Kidney (tissue), 14 donors: ENCODE measurements around the gene UBE2L5. TPM values are rescaled to one million over a fixed set of nuclear protein-coding genes. Genes with fewer than 3 reads are reported as not detected.

Experiments
- DNase-seq, 5 donors: peaks; one replicate each; pipeline ENCODE4 v3.0.0-alpha.2; 2013 to 2020
- FAIRE-seq: peaks from 2 replicates; lab custom pipeline; 2012; peaks lifted over from hg19 to GRCh38; lab: Jason Lieb, UNC
- H3K27ac ChIP-seq, 2 donors: one replicate each; pipeline ENCODE4 v1.7.0; 2013; ENCODE audit warnings: low read depth in 2 of 2, low read length in 2 of 2, inconsistent platforms in 1 of 2
- H3K27me3 ChIP-seq: one replicate; pipeline ENCODE4 v1.7.1; 2013; ENCODE audit warnings: low read length, inconsistent platforms; ENCODE audit not compliant: control insufficient read depth, insufficient read depth
- H3K36me3 ChIP-seq, 3 donors: one replicate each; pipeline versions ENCODE4 v1.7.0 to v1.7.1; 2013; ENCODE audit warnings: low read length in 3 of 3, control low read depth in 1 of 3, inconsistent platforms in 1 of 3; ENCODE audit not compliant: insufficient read depth in 3 of 3, control insufficient read depth in 2 of 3
- H3K4me1 ChIP-seq, 3 donors: one replicate each; pipeline versions ENCODE4 v1.7.0 to v1.7.1; 2013; ENCODE audit warnings: low read length in 3 of 3, inconsistent platforms in 1 of 3, low read depth in 1 of 3; ENCODE audit not compliant: control insufficient read depth in 2 of 3, insufficient read depth in 2 of 3
- H3K4me3 ChIP-seq, 3 donors: one replicate each; pipeline versions ENCODE4 v1.7.0 to v1.8.1; 2013; ENCODE audit warnings: low read length in 3 of 3, control low read depth in 1 of 3, inconsistent platforms in 1 of 3
- H3K9ac ChIP-seq, 3 donors: one replicate each; pipeline versions ENCODE4 v1.7.0 to v1.7.1; 2013; ENCODE audit warnings: low read length in 3 of 3, control low read depth in 1 of 3, inconsistent platforms in 1 of 3
- H3K9me3 ChIP-seq, 3 donors: one replicate each; pipeline versions ENCODE4 v1.7.0 to v1.7.1; 2013; ENCODE audit warnings: low read length in 3 of 3, control low read depth in 1 of 3, inconsistent platforms in 1 of 3; ENCODE audit not compliant: control insufficient read depth in 2 of 3, insufficient read depth in 1 of 3
- CTCF ChIP-seq: IDR thresholded peaks from 3 replicates; pipeline ENCODE4 v1.5.1; 2012; ENCODE audit warnings: mild to moderate bottlenecking, moderate library complexity, borderline replicate concordance; ENCODE audit not compliant: insufficient read depth; ENCODE audit errors: extremely low read depth
- intact Hi-C: fragments of 100-400 bp; cut with DNase I; formaldehyde crosslinking; loops from one replicate; pipeline ENCODE4 v1.11.1; 2022
- polyA plus RNA-seq: library from polyadenylated mRNA; stranded (reverse); fragments of 350-450 nt; fragmentation: Illumina TruSeq; extraction: RNeasy Lipid Tissue Mini Kit (QIAGEN cat#74804); gene quantifications from one replicate; pipeline ENCODE4 v1.2.3, GENCODE V29; 2014; ENCODE audit warnings: low read depth, low replicate concordance; ENCODE audit not compliant: insufficient read depth
- total RNA-seq: library from RNA; stranded (reverse); fragmentation: NEBNext Ultra II Directional; extraction: Animal tissue kit (Norgen Biotek cat#: 25700); gene quantifications from one replicate; pipeline ENCODE4 v1.2.1, GENCODE V29; 2021
- donor health status: control.
- donor health status: control.
- donor health status: control.
- donor health status: control.
- donor health status: control.
- donor health status: DM: yes; HTN: yes; CAD: no.
- donor health status: Normal renal cell carcinoma (clear cell type).

UBE2L5 gene
- total and polyA plus RNA-seq, 2 donors from 2014 or later, result not detected

GRCh38 chr13:30435911-30436451 is 13.7 kb downstream of the UBE2L5 start:
- Histone ChIP-seq H3K9me3 (no peaks in the 10 kb centered on the region), H3K27ac (no peak overlapping the region), H3K9ac (no peak overlapping the region), H3K4me3 (no peak overlapping the region), H3K36me3 (no peaks in the 10 kb centered on the region), H3K4me1 (peaks cover 0 to 2% (median 0%) of the 10 kb centered on the region in 3 donors), H3K27me3 (no peaks in the 10 kb centered on the region)
- intact Hi-C loops, result no loop called here
- FAIRE-seq, result no peak
- TF ChIP-seq CTCF, result no peak
- no peak for DNase-seq

GRCh38 chr13:30437177-30437576 is 14.9 kb downstream of the UBE2L5 start:
- peaks cover 0 to 2% (median 0%) of the 10 kb centered on the region in 3 donors for H3K4me1 ChIP-seq
- no peak overlapping the region for H3K27ac ChIP-seq
- H3K4me3 ChIP-seq, result no peak overlapping the region
- no peaks in the 10 kb centered on the region for H3K27me3 ChIP-seq
- no peaks in the 10 kb centered on the region for H3K36me3 ChIP-seq
- no peak for TF ChIP-seq CTCF
- DNase-seq (no peak), FAIRE-seq (no peak)
- H3K9me3 ChIP-seq, result no peaks in the 10 kb centered on the region
- intact Hi-C loops, result no loop called here
- H3K9ac ChIP-seq, result no peak overlapping the region

- Histone ChIP-seq H3K4me3 (no peak overlapping the region), H3K9ac (no peak overlapping the region), H3K36me3 (no peaks in the 10 kb centered on the region), H3K27me3 (no peaks in the 10 kb centered on the region), H3K9me3 (no peaks in the 10 kb centered on the region), H3K27ac (no peak overlapping the region), H3K4me1 (peaks cover 0 to 2% (median 0%) of the 10 kb centered on the region in 3 donors)
- FAIRE-seq (no peak), DNase-seq (no peak)
- no peak for TF ChIP-seq CTCF
- intact Hi-C loops, result no loop called here
Observed at GRCh38 chr13:30438286-30438685, 16.0 kb downstream of the UBE2L5 start.
